WTC11 (cell line): Measurements from ENCODE around the gene FEM1A.

ENCODE experiments used
- ATF1 ChIP-seq: sonication (generic); formaldehyde crosslinking; IDR thresholded peaks from 2 replicates; pipeline ENCODE4 v1.8.1; 2023; ENCODE audit warnings: mild to moderate bottlenecking, moderate library complexity, missing genetic modification reagents
- SP1 ChIP-seq: sonication (generic); formaldehyde crosslinking; conservative IDR thresholded peaks from 2 replicates; pipeline ENCODE4 v1.8.1; 2022; ENCODE audit warnings: missing genetic modification reagents
- TEAD1 ChIP-seq: sonication (generic); formaldehyde crosslinking; IDR thresholded peaks from 2 replicates; pipeline ENCODE4 v1.8.0; 2022; ENCODE audit warnings: mild to moderate bottlenecking, missing genetic modification reagents
- TF ChIP-seq, protein P1 (sequence below): fragments of 200-600 bp; IDR thresholded peaks from 2 replicates; pipeline ENCODE4 v1.8.0; 2022; ENCODE audit warnings: antibody characterized with exemption
- TF ChIP-seq, protein P2 (sequence below): fragments of 250-450 bp; sonication (Bioruptor Pico); IDR thresholded peaks from 2 replicates; pipeline ENCODE4 v2.1.2; 2022; ENCODE audit warnings: mild to moderate bottlenecking, moderate library complexity
- TF ChIP-seq, protein P3 (sequence below): sonication (generic); formaldehyde crosslinking; IDR thresholded peaks from 2 replicates; pipeline ENCODE4 v1.8.1; 2023; ENCODE audit warnings: mild to moderate bottlenecking, missing genetic modification reagents, moderate library complexity

DNA sequence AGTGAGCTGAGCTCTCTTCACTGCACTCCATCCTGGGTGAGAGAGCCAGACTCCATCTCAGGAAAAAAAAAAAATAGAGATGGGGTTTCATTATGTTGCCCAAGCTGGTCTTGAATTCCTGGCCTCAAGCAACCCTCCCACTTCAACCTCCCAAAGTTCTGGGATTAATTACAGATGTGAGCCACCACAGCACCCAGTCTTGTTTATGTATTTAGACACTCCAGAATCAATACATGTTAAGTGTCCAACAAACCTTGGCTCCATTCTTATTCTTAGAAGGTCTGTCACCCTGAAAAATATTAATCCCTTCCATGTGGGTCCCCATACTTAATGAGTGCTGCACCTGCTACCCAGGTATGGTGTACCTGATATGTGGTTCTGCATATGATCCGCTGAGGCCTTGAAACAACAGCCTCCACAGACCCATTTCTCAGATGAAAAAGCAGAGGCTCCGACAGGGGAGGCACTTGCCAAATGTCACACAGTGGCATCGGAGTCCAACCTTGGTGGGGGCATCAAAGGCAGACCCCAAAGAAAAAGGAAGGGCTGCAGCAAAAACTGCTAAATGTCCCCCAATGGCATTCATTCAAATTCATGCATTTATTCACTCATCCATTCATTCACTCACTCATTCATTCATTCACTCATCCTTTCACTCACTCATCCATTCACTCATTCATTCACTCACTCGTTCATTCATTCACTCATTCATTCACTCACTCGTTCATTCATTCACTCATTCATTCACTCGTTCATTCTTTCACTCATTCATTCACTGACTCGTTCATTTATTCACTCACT is 23.3 kb downstream of the FEM1A start:
- TF ChIP-seq ATF1 (CRISPR knock-in tag) (no peak), SP1 (CRISPR knock-in tag) (no peak), TEAD1 (no peak)
- TF ChIP-seq, protein P1, sequence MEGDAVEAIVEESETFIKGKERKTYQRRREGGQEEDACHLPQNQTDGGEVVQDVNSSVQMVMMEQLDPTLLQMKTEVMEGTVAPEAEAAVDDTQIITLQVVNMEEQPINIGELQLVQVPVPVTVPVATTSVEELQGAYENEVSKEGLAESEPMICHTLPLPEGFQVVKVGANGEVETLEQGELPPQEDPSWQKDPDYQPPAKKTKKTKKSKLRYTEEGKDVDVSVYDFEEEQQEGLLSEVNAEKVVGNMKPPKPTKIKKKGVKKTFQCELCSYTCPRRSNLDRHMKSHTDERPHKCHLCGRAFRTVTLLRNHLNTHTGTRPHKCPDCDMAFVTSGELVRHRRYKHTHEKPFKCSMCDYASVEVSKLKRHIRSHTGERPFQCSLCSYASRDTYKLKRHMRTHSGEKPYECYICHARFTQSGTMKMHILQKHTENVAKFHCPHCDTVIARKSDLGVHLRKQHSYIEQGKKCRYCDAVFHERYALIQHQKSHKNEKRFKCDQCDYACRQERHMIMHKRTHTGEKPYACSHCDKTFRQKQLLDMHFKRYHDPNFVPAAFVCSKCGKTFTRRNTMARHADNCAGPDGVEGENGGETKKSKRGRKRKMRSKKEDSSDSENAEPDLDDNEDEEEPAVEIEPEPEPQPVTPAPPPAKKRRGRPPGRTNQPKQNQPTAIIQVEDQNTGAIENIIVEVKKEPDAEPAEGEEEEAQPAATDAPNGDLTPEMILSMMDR = no peak
- TF ChIP-seq, protein P2, sequence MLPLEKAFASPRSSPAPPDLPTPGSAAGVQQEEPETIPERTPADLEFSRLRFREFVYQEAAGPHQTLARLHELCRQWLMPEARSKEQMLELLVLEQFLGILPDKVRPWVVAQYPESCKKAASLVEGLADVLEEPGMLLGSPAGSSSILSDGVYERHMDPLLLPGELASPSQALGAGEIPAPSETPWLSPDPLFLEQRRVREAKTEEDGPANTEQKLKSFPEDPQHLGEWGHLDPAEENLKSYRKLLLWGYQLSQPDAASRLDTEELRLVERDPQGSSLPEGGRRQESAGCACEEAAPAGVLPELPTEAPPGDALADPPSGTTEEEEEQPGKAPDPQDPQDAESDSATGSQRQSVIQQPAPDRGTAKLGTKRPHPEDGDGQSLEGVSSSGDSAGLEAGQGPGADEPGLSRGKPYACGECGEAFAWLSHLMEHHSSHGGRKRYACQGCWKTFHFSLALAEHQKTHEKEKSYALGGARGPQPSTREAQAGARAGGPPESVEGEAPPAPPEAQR (CRISPR knock-in tag) = no peak
- TF ChIP-seq, protein P3, sequence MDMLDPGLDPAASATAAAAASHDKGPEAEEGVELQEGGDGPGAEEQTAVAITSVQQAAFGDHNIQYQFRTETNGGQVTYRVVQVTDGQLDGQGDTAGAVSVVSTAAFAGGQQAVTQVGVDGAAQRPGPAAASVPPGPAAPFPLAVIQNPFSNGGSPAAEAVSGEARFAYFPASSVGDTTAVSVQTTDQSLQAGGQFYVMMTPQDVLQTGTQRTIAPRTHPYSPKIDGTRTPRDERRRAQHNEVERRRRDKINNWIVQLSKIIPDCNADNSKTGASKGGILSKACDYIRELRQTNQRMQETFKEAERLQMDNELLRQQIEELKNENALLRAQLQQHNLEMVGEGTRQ (CRISPR knock-in tag) = no peak
